ENCODE results near the gene IMPG1.

GRCh38 chr6:75935473-75935793 lies 137.0 kb downstream of the IMPG1 start:
- no peak for TF ChIP-seq CTCF (IDR thresholded peaks at IDR 0.05)
- no peak for TF ChIP-seq EZH2 (IDR thresholded peaks at IDR 0.05; ENCODE audit: borderline replicate concordance, insufficient read depth, low read depth, low read length, poor library complexity, severe bottlenecking)
